H1 (cell line): ENCODE results near the gene NBAS. TPM values are rescaled to one million over a fixed set of nuclear protein-coding genes. Genes with fewer than 3 reads are reported as not detected.

ENCODE experiments used
- CTCF ChIA-PET: fragments of 300-600 bp; sonication (Branson Sonifier 250); formaldehyde crosslinking; loops from one replicate; lab custom pipeline; 2021; ENCODE audit not compliant: partially characterized antibody; lab: Charles Lee
- POLR2A ChIA-PET: fragments of 300-600 bp; sonication (Branson Sonifier 250); formaldehyde crosslinking; loops from one replicate; lab custom pipeline; 2021; ENCODE audit warnings: inconsistent platforms; ENCODE audit not compliant: partially characterized antibody; lab: Charles Lee
- DNase-seq, 2 experiments: peaks; one replicate each; pipeline versions ENCODE4 v3.0.0 to v3.0.0-alpha.2; 2010 to 2022; ENCODE audit warnings: low spot score in 2 of 2, low read depth in 1 of 2, mixed read lengths in 1 of 2
- FAIRE-seq: peaks from 2 replicates; lab custom pipeline; 2011; peaks lifted over from hg19 to GRCh38; lab: Jason Lieb, UNC
- H2AFZ ChIP-seq: 2 replicates; pipeline ENCODE4 v1.8.1; 2012; ENCODE audit warnings: low read length, inconsistent platforms
- H2AK5ac ChIP-seq: 2 replicates; pipeline ENCODE4 v1.6.1; 2013; ENCODE audit warnings: low read depth, low read length
- H2BK120ac ChIP-seq: replicated peaks from 2 replicates; pipeline ENCODE3; 2013; ENCODE audit warnings: low read depth, low read length, inconsistent platforms
- H2BK12ac ChIP-seq: 2 replicates; pipeline ENCODE4 v1.6.1; 2013; ENCODE audit warnings: low read depth, low read length
- H2BK15ac ChIP-seq: 2 replicates; pipeline ENCODE4 v1.6.1; 2013; ENCODE audit warnings: low read length
- H2BK20ac ChIP-seq: 2 replicates; pipeline ENCODE4 v1.6.1; 2013; ENCODE audit warnings: low read length
- H2BK5ac ChIP-seq: 2 replicates; pipeline ENCODE4 v1.6.1; 2013; ENCODE audit warnings: low read depth, low read length
- H3K14ac ChIP-seq: 2 replicates; pipeline ENCODE4 v1.6.1; 2013; ENCODE audit warnings: inconsistent platforms; ENCODE audit not compliant: insufficient read length
- H3K18ac ChIP-seq: 2 replicates; pipeline ENCODE4 v1.6.1; 2013; ENCODE audit warnings: low read length; ENCODE audit errors: extremely low read depth
- H3K23ac ChIP-seq: 2 replicates; pipeline ENCODE4 v1.6.1; 2013; ENCODE audit warnings: inconsistent platforms; ENCODE audit not compliant: insufficient read length
- H3K23me2 ChIP-seq: 2 replicates; pipeline ENCODE4 v1.6.1; 2013; ENCODE audit warnings: low read depth, low read length
- H3K27ac ChIP-seq: 2 replicates; pipeline ENCODE4 v1.6.1; 2011; ENCODE audit warnings: low read depth, low read length, inconsistent platforms
- H3K27me3 ChIP-seq, 4 experiments: replicated peaks in 1 of 4; 1 replicate in 1 of 4; 2 replicates in 3 of 4; pipeline versions ENCODE4 v1.6.1 to v1.8.1; 2011 to 2013; ENCODE audit warnings: low read length in 3 of 4, mild to moderate bottlenecking in 3 of 4, inconsistent platforms in 2 of 4, mixed read lengths in 2 of 4, moderate library complexity in 1 of 4; ENCODE audit not compliant: control insufficient read depth in 3 of 4, insufficient read depth in 3 of 4; ENCODE audit errors: extremely low read depth in 1 of 4
- H3K36me3 ChIP-seq, 4 experiments: 2 replicates each; pipeline versions ENCODE4 v1.6.1 to v1.8.1; 2011 to 2013; ENCODE audit warnings: mild to moderate bottlenecking in 4 of 4, low read length in 3 of 4, moderate library complexity in 2 of 4, control low read depth in 1 of 4, inconsistent platforms in 1 of 4; ENCODE audit not compliant: insufficient read depth in 4 of 4, control insufficient read depth in 2 of 4
- H3K4ac ChIP-seq: replicated peaks from 2 replicates; pipeline ENCODE3; 2013; ENCODE audit warnings: low read length, low read depth, mixed read lengths, inconsistent platforms; ENCODE audit not compliant: insufficient read length
- H3K4me1 ChIP-seq, 4 experiments: replicated peaks in 1 of 4; 1 replicate in 1 of 4; 2 replicates in 3 of 4; pipeline versions ENCODE4 v1.6.1 to v1.8.1; 2011 to 2013; ENCODE audit warnings: low read length in 3 of 4, inconsistent platforms in 2 of 4, mixed read lengths in 1 of 4; ENCODE audit not compliant: insufficient read depth in 4 of 4, control insufficient read depth in 3 of 4
- H3K4me2 ChIP-seq, 2 experiments: 2 replicates each; pipeline versions ENCODE4 v1.6.1 to v1.8.1; 2011 to 2013; ENCODE audit warnings: low read depth in 2 of 2, low read length in 2 of 2, control low read depth in 1 of 2, inconsistent platforms in 1 of 2, mild to moderate bottlenecking in 1 of 2; ENCODE audit not compliant: insufficient read depth in 1 of 2
- H3K4me3 ChIP-seq, 4 experiments: fragments of 200-600, 300-600 bp in 1 of 4; sonication (generic), shearing (Covaris generic), sonication (Bioruptor Twin) in 1 of 4; 2 replicates each; pipeline versions ENCODE4 v1.5.1 to v1.8.1; 2011 to 2016; ENCODE audit warnings: low read length in 4 of 4, low read depth in 3 of 4, control low read depth in 2 of 4, inconsistent platforms in 2 of 4, mild to moderate bottlenecking in 2 of 4, mixed read lengths in 1 of 4, moderate library complexity in 1 of 4; ENCODE audit not compliant: insufficient read depth in 2 of 4; ENCODE audit errors: extremely low read depth in 1 of 4
- H3K56ac ChIP-seq: replicated peaks from 2 replicates; pipeline ENCODE3; 2013; ENCODE audit warnings: low read depth, mild to moderate bottlenecking, mixed read lengths, low read length, inconsistent platforms; ENCODE audit not compliant: insufficient read length
- H3K79me1 ChIP-seq: 2 replicates; pipeline ENCODE4 v1.6.1; 2013; ENCODE audit warnings: low read depth, low read length, control low read depth
- H3K79me2 ChIP-seq, 2 experiments: 2 replicates each; pipeline versions ENCODE4 v1.6.1 to v1.8.1; 2012 to 2013; ENCODE audit warnings: low read length in 2 of 2, mild to moderate bottlenecking in 2 of 2, inconsistent platforms in 1 of 2; ENCODE audit not compliant: insufficient read depth in 2 of 2, control insufficient read depth in 1 of 2
- H3K9ac ChIP-seq, 4 experiments: replicated peaks in 1 of 4; 1 replicate in 1 of 4; 2 replicates in 3 of 4; pipeline versions ENCODE4 v1.6.1 to v1.8.1; 2011 to 2013; ENCODE audit warnings: low read depth in 3 of 4, low read length in 3 of 4, control low read depth in 2 of 4, mild to moderate bottlenecking in 2 of 4, moderate library complexity in 2 of 4, inconsistent platforms in 1 of 4; ENCODE audit errors: extremely low read depth in 1 of 4
- H3K9me3 ChIP-seq, 2 experiments: 2 replicates each; pipeline versions ENCODE4 v1.6.1 to v1.8.1; 2012 to 2013; ENCODE audit warnings: mild to moderate bottlenecking in 2 of 2, moderate library complexity in 2 of 2, control low read depth in 1 of 2, inconsistent platforms in 1 of 2, low read depth in 1 of 2, low read length in 1 of 2, mixed read lengths in 1 of 2; ENCODE audit not compliant: insufficient read depth in 2 of 2
- H4K20me1 ChIP-seq, 2 experiments: replicated peaks in 1 of 2; 2 replicates each; pipeline versions ENCODE3 to v1.8.1; 2011 to 2013; ENCODE audit warnings: inconsistent platforms in 2 of 2, low read length in 2 of 2, mild to moderate bottlenecking in 1 of 2; ENCODE audit not compliant: insufficient read depth in 2 of 2, control insufficient read depth in 1 of 2
- H4K5ac ChIP-seq: 2 replicates; pipeline ENCODE4 v1.6.1; 2013; ENCODE audit warnings: low read length, low read depth, mixed read lengths, inconsistent platforms; ENCODE audit not compliant: insufficient read length
- H4K8ac ChIP-seq: 2 replicates; pipeline ENCODE4 v1.8.0; 2013; ENCODE audit warnings: mild to moderate bottlenecking, moderate library complexity, low read length, inconsistent platforms; ENCODE audit not compliant: insufficient read depth; ENCODE audit errors: extremely low read depth
- H4K91ac ChIP-seq: replicated peaks from 2 replicates; pipeline ENCODE3; 2013; ENCODE audit warnings: low read length, mixed read lengths, inconsistent platforms; ENCODE audit not compliant: insufficient read length
- BACH1 ChIP-seq: IDR thresholded peaks from 2 replicates; pipeline ENCODE4 v1.6.1; 2012; ENCODE audit warnings: low read length, improper control_type of control experiment
- BRCA1 ChIP-seq: IDR thresholded peaks from 2 replicates; pipeline ENCODE4 v1.6.1; 2012; ENCODE audit warnings: low read depth, low read length, improper control_type of control experiment
- CTBP2 ChIP-seq: IDR thresholded peaks from 2 replicates; pipeline ENCODE4 v1.7.0; 2011; ENCODE audit warnings: borderline replicate concordance, mild to moderate bottlenecking, moderate library complexity, mixed read lengths, low read length; ENCODE audit not compliant: insufficient read depth, insufficient read length
- EP300 ChIP-seq, 2 experiments: IDR thresholded peaks; 1 replicate in 1 of 2; 2 replicates in 1 of 2; pipeline ENCODE4 v1.6.1; 2011 to 2012; ENCODE audit warnings: low read depth in 2 of 2, low read length in 2 of 2, mild to moderate bottlenecking in 2 of 2, borderline replicate concordance in 1 of 2, inconsistent platforms in 1 of 2, moderate library complexity in 1 of 2
- EZH2 ChIP-seq: fragments of 200-600 bp; sonication (generic); IDR thresholded peaks from 2 replicates; pipeline ENCODE4 v1.7.1; 2012; ENCODE audit warnings: low read depth, mild to moderate bottlenecking, moderate library complexity, low read length, inconsistent platforms; ENCODE audit not compliant: severe bottlenecking
- HDAC6 ChIP-seq: IDR thresholded peaks from one replicate; pipeline ENCODE4 v1.7.1; 2012; ENCODE audit warnings: low read depth, mild to moderate bottlenecking, inconsistent platforms, low read length, moderate library complexity
- JUND ChIP-seq: IDR thresholded peaks from 2 replicates; pipeline ENCODE4 v1.6.1; 2011; ENCODE audit warnings: mild to moderate bottlenecking, improper control_type of control experiment, low read length
- NRF1 ChIP-seq: IDR thresholded peaks from 2 replicates; pipeline ENCODE4 v1.6.1; 2011; ENCODE audit warnings: mild to moderate bottlenecking, low read depth, low read length, improper control_type of control experiment
- PHF8 ChIP-seq: fragments of 200-600 bp; sonication (generic); conservative IDR thresholded peaks from 2 replicates; pipeline ENCODE4 v1.7.1; 2012; ENCODE audit warnings: low read depth, mild to moderate bottlenecking, inconsistent platforms, low read length, moderate library complexity
- POLR2AphosphoS5 ChIP-seq: IDR thresholded peaks from 2 replicates; pipeline ENCODE4 v1.6.1; 2011; ENCODE audit warnings: low read depth, low read length
- POU5F1 ChIP-seq: IDR thresholded peaks from 2 replicates; pipeline ENCODE4 v1.6.1; 2011; ENCODE audit warnings: low read depth, mild to moderate bottlenecking, low read length, moderate library complexity
- RFX5 ChIP-seq: IDR thresholded peaks from 2 replicates; pipeline ENCODE4 v1.6.1; 2011; ENCODE audit warnings: low read depth, low read length, improper control_type of control experiment, borderline replicate concordance
- TBP ChIP-seq: IDR thresholded peaks from 2 replicates; pipeline ENCODE4 v1.6.1; 2011; ENCODE audit warnings: low read depth, low read length, improper control_type of control experiment
- YY1 ChIP-seq: IDR thresholded peaks from 2 replicates; pipeline ENCODE4 v1.6.1; 2011; ENCODE audit warnings: low read depth, mild to moderate bottlenecking, low read length
- WGBS, 2 experiments: shearing (Covaris generic) in 1 of 2; methylation state at CpG; one replicate each; pipeline versions ENCODE4 v1.1.6 to v1.1.7; 2013 to 2015; ENCODE audit warnings: low lambda C conversion rate in 2 of 2, mixed read lengths in 2 of 2, inconsistent platforms in 1 of 2, low coverage in 1 of 2, missing lambda C conversion rate in 1 of 2; ENCODE audit not compliant: insufficient replicate concordance in 2 of 2, insufficient coverage in 1 of 2, insufficient read length in 1 of 2; ENCODE audit errors: extremely low coverage in 1 of 2, missing lambda C conversion rate in 1 of 2; 5-methylcytosine and 5-hydroxymethylcytosine counted together
- polyA plus RNA-seq, 7 experiments: library from polyadenylated mRNA; depleted of rRNA in 3 of 7; stranded (reverse) in 5 of 7; unstranded in 2 of 7; fragments of >200 nt in 5 of 7; fragments of 200-250 nt in 2 of 7; gene quantifications; 1 replicate in 5 of 7; 2 replicates in 1 of 7; 4 replicates in 1 of 7; pipeline versions ENCODE4 v1.2.1 to v1.2.3, GENCODE V29; 2011 to 2013; ENCODE audit warnings: missing spikeins in 2 of 7, mixed read lengths in 2 of 7
- total RNA-seq: library from RNA; stranded (reverse); fragmentation: NEBNext Ultra II Directional; extraction: Animal tissue kit (Norgen Biotek cat#: 25700); gene quantifications from 2 replicates; pipeline ENCODE4 v1.2.1, GENCODE V29; 2021
- TF ChIP-seq, protein P1 (sequence below): IDR thresholded peaks from 2 replicates; pipeline ENCODE4 v1.6.1; 2011; ENCODE audit warnings: low read depth, mild to moderate bottlenecking, low read length; ENCODE audit not compliant: insufficient read depth

Gene NBAS
- total and polyA plus RNA-seq, 2 of the 8 experiments (the other 6 are each of a cell fraction or from before 2014, with no cell fraction given) = 19.6 to 34.8 TPM

GRCh38 chr2:15355386-15355785, 205.7 kb downstream of the NBAS start:
- H3K27me3 ChIP-seq = no peaks in the 10 kb centered on the region
- H3K79me1 ChIP-seq = no peaks in the 10 kb centered on the region
- no peak for FAIRE-seq
- ChIA-PET CTCF (no interaction called here), POLR2A (no interaction called here)
- H3K27ac ChIP-seq = no peak overlapping the region
- H3K4me3 ChIP-seq = no peak overlapping the region
- WGBS, 2 experiments = 88% methylated on average over 3 of the region's 3 CpGs; no CpG with 5 or more reads in 1 of the 2 experiments
- no peaks in the 10 kb centered on the region for H3K36me3 ChIP-seq
- no peaks in the 10 kb centered on the region for H3K9me3 ChIP-seq
- H4K20me1 ChIP-seq = no peaks in the 10 kb centered on the region
- no peak overlapping the region for H3K4me2 ChIP-seq
- no peak overlapping the region for H2AK5ac ChIP-seq
- no peak overlapping the region for H3K4ac ChIP-seq
- no peak overlapping the region for H3K9ac ChIP-seq
- no peak overlapping the region for H2BK120ac ChIP-seq
- H3K79me2 ChIP-seq = no peaks in the 10 kb centered on the region
- H3K56ac ChIP-seq = no peak overlapping the region
- peaks cover 0 to 7% (median 5%) of the 10 kb centered on the region in 4 experiments; a peak in 5 of 7 replicates for H3K4me1 ChIP-seq
- H3K14ac ChIP-seq = no peak overlapping the region
- DNase-seq = no peak
- H2BK20ac ChIP-seq = no peak overlapping the region
- H3K23me2 ChIP-seq = no peaks in the 10 kb centered on the region; the same call in 1 of the 2 replicates
- no peak overlapping the region for H4K5ac ChIP-seq
- H2AFZ ChIP-seq = no peak overlapping the region
- H3K18ac ChIP-seq = no peak overlapping the region; the same call in 1 of the 2 replicates
- no peak overlapping the region for H2BK15ac ChIP-seq
- H2BK5ac ChIP-seq = no peak overlapping the region
- no peak overlapping the region for H3K23ac ChIP-seq
- no peak overlapping the region for H4K8ac ChIP-seq
- H4K91ac ChIP-seq = no peak overlapping the region
- no peak overlapping the region for H2BK12ac ChIP-seq
- TF ChIP-seq, protein P1, sequence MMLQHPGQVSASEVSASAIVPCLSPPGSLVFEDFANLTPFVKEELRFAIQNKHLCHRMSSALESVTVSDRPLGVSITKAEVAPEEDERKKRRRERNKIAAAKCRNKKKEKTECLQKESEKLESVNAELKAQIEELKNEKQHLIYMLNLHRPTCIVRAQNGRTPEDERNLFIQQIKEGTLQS = no peak
- TF ChIP-seq CTBP2 = no peak
- TF ChIP-seq TBP = no peak
- TF ChIP-seq BACH1 = no peak
- no peak for TF ChIP-seq EZH2
- TF ChIP-seq RFX5 = no peak
- no peak for TF ChIP-seq EP300 (IDR thresholded peaks at IDR 0.05; ENCODE audit: borderline replicate concordance in 1 of 2, low read depth in 2 of 2, low read length in 2 of 2)
- no peak for TF ChIP-seq YY1
- no peak for TF ChIP-seq HDAC6
- TF ChIP-seq PHF8 = no peak
- TF ChIP-seq NRF1 = no peak
- no peak for TF ChIP-seq POLR2AphosphoS5
- TF ChIP-seq BRCA1 = no peak
- TF ChIP-seq JUND = no peak
- TF ChIP-seq POU5F1 = no peak
